ENCODE measurements around the gene TNFRSF12A.

The TNFRSF12A gene

DNA sequence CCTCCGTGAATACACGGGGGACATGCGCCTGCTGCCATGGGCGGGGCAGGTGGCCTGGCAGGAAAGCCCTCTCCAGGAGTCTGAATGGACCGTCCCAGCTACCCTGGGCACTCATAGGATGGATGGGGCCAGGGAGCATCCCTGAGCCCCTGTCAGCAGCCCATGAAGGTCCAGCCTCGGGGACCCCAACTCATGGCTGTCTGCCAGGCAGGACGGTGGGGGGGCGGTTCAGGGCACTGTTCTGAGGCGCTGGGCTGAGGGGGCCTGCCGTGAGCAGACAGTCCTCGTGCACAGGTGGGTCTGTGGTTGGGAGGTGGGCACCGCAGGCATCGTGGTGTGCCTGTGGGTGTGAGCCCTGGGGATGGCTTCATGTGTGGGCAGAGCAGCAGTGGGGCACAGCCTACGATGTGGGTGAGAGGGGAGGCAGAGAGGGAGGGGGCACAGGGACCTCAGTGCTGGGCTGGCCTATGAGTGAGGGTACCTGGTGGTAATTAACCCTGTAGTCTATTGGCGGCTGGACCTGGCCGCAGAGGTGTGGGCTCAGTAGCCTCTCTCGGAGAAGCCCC, 33.5 kb upstream of the TNFRSF12A start:
- no peak for DNase-seq

DNA sequence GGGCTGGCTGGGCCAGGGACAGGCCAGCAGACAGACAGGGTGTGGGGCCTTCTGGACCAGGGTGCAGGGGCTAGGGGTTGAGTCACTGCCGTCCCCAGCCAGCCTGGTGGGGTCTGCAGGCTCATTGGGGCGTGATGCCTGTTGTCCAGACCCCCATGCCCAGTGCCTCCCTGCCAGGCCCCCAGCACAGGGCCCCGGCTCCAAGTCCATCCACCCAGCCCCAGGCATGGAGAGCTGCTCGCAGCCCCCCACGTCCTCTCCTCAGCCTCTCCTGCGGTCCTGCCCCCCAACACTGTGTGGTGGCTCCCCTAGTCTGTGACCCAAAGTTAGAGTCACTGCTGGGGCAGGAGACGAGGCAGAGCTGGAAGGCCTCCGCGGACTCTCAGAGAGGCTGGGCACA, 32.9 kb upstream of the TNFRSF12A start:
- no peak for DNase-seq

DNA sequence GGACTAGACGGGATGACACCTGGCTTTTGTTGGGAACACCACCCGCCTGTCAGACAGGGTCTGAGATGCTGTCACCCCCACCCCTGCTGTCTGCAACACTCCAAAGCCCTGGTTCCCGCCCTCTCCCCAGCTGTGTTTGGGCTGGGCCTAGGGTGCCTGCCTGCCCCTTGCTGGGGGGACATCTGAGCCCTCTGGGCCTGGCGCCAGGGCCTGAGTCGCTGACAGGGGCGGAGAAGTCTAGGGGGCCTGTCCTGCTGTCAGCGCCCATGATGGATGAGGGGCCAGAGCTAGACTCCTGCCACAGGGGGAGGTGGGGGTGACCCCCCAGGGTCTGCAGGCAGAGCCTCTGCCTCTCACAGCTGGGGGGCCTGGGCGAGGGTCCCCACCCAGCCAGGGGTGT, 32.3 kb upstream of the TNFRSF12A start:
- peak; percentile 52 for DNase-seq

DNA sequence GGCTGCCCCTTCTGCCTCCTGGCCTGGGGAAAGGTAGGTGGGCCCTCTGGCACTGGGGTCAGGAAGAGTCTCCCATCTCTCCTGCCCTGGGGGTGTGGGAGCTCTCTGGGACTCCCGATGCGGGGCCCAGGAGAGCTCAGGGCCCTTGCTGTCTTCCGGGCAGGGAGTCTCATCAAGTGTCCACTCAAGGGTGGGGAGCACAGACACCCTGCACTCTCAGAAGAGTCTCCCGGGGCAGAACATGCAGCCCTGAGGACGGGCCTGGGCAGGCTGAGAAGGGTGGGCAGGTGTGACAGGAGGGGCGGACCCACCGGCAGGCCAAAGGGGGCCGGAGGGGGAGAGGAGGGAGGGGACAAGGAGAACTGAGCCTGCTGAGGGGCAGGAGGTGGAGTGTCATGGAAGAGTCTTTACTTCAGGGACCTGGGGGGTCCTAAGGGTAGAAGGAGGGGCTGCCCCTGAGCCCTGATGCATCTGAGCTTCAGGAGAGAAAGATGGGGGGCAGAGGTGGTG, 31.5 kb upstream of the TNFRSF12A start:
- no peak for DNase-seq

DNA sequence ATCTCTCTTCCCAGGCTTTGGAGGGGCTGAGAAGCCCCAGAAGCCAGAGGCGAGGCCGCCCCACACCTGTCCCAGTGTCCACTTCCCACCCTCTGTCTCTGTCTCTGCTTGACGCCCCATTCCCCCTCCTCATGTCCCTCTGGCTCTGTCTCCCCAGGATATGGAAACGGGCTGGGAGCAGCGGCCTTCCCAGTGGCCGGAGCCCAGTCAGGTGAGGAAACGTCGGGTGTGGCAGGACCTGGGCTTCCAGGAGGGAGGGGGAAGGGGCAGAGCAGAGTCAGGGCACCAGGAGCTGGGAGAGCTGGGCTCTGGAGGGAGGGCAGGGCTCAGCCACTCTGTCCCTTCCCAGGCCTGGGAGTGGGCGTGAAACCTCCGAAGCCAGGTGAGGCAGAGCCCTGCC, 29.3 kb upstream of the TNFRSF12A start:
- no peak for DNase-seq

DNA sequence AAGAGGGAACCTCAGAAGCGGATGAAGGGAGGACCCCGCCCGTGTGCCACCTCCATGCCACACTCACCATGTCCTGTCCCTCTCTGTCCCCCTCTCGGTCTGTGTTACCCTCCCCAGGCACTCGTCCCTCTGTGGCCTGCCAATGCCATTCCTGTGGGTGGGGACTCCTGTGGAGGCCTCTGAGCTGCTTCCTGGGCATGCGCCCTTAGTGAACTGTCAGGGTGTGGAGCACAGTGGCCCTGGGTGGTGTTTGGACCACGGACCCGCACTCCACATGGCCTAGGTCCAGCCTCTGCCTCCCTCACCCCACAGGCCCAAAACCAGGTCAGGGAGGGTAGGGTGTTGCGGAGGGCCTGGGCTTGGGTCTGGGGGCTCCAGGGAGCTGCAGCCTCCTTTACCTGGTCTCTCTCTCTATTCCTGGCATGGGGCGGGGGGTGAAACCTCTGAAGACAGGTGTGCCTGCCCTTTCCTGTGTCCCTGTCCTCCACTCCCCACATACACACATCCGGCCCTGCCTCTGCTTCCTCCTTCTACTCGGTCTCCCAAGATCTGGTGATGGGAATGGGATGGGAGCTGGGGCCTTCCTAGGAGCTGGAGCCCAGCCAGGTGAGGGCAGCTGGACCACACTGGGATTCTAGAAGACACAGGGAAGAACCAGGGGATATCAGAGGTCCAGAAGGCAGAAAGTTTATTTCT, 28.5 kb upstream of the TNFRSF12A start:
- no peak for DNase-seq

DNA sequence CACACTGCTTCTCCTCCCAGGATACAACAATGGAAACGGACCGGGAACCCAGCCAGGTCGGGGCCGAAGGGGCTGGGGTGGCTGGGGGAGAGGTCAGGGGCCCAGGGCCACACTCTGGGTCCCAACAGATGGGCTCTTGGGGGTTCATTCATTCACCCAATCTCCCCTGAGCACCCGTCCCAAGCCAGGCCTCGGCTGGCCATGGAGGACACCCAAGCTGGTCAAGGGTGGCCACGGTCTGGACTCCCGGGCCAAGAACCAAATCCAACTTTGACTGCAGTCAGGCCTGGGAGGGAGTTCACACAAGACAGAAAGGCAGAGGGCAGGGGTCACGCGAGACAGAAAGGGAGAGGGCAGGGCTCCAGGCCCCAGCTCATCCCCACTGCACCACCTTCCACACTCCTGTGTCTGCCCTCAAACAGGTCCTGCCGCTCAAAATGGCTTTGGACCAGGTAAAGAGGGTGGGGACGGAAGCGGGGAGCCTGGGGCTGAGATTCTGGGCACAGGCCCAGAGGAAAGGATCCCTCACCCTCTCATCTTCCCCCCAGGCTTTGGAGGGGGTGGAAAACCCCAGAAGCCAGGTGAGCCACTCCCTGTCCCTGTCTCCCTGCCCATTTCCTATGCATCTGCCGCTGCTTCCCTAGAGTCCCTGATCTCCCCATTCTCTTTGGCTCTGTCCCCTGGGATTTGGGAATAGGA, 27.6 kb upstream of the TNFRSF12A start:
- DNase-seq = no peak

DNA sequence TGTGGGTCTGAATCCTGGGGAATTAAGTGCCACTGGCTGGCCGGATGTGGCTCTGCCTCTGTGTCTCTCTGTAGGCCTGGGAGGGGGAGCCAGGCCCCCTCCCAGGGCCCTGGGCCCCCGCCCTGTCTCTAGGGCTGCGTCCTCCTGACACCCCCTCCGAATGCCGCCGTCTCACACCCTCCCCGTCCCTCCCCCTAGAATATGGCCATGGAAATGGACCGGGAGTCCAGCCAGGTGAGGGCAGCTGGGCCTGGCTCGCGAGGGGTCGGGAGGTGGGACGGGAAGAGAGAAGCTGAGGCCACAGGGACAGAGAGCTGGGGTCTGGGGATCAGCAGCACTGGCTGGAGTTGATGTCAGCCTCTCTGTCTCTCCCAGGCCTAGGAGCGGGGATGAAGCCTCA, 23.9 kb upstream of the TNFRSF12A start:
- no peak for DNase-seq

DNA sequence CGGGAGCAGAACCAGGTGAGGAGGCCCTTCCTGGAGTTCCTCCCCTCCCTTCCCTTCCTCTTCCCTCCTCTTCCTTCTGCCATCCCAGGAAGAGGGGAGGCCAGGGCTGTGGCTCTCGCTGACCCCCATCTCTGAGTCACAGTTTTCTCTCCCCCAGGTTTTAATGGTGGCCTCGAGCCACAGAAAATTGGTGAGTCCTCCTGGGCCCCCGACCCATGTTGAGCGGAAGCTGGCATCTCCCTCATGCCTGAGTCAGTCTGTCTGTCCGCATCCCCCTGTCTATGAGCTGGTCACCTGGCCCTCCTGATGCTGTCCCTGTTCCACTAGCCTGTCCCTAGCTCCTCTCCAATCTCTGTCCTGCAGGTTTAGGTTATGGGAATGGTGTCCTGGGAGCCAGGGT, 20.2 kb upstream of the TNFRSF12A start:
- DNase-seq = no peak

DNA sequence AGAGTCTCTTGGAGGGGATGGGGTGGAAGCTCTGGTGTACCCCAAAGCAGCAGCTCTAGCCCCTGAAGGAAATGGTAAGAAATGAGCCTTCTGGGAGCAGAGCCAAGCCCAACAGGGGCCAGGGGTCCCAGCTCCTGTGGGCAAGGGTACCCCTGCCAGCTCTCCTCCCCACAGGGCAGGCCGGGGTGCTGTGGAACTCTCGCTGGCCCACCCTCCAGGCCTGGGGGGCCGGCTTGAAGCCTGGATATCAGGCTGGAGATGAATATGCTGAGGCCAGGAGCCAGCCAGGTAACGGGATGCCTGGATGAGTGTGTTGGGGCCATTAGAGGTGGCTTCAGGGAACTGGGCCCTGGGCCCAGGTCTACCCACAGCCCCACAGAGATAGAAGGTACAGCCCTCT, 19.6 kb upstream of the TNFRSF12A start:
- no peak for DNase-seq

DNA sequence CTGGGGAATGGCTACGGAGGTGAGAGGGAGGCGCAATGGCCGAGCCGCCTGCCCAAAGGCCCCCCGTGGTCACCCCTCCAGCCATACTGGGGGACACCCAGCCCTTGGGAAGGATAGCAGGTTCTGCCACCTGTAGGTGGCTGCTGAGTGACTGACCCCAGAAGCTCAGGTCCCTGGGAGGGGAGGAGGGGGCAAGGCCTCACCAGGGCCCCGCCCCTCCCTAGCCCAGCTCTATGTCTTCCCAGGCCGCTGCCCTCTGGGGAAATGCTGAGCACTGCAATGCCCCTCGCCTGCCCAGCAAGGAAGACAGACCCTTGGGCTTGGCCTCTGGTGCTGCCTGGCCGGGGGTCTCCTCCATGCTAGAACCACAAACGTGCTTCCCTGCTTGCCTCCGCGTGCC, 18.9 kb upstream of the TNFRSF12A start:
- no peak for DNase-seq

DNA sequence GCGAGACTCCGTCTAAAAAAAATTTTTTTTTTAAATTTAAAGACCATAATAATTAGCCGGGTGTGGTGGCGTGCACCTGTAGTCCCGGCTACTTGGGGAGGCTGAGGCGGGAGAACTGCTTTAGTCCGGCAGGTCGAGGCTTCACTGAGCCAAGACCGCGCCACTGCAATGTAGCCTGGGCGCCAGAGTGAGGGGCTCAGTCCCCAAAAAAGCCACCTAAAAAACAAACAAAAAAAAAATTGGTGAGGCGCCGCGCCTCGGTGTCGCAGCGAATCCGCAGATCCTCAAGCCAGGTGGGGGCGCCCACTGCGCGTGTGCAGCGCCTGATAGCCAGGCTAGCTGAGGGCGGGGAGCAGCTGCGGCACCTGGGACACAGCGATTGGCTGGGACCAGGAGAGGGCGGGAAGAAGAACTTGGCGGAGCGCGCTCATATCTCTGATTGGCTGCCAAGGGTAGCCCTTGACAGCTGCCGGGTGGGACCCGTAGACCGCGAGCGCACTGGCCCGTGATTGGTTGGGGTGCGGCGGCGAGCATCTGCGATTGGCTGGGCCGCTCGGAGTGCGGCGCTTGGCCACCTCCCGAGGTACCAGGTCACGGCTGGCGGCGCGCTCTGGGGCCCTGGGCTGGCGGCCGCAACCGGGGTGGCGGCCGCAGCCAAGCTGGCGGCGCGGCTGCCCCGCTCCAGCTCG, 16.4 kb upstream of the TNFRSF12A start:
- DNase-seq = peak; percentile 98

DNA sequence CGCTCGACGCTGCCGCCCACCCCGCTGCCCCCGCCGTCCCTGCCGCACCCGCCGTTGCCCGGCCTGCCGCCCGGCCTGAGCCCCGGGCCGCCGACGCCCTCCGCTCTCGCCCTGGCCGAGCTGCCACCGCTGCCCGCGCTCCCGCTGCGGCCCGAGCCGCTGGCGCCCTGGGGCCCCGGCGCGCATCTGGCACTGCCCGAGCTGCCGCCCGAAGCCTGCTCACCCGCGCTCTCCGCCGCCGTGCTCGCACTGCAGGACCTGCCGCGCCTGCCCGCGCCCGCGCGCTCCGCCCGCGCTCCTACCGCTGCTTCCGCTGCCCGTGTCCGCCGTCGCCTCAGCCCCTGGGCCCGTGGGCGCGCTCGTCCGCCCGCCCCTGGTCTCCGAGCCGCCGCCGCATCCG, 15.8 kb upstream of the TNFRSF12A start:
- DNase-seq = no peak

DNA sequence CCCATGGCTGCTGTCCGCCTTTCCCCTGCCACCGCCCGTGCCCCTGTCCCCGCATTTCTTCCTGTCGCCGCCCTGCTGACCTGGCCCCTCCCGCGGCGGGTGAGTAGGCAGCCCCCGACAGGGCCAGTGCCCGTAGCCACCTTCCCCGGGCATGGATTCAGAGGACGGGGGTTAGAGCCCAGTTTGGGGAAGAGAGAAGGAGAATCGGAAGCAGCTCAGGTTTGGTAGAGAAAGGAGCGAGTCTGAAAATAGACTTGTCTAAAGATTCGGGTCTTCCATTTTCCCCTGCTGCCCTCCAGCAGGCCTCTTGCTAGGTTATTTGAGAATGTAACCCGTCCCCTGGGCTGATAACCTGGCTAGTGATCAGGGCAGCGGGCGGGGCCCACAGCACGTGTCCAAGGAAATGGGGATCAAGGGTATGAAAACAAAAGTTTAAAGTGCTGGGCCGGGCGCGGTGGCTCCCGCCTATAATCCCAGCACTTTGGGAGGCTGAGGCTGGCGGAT, 15.3 kb upstream of the TNFRSF12A start:
- no peak for DNase-seq

DNA sequence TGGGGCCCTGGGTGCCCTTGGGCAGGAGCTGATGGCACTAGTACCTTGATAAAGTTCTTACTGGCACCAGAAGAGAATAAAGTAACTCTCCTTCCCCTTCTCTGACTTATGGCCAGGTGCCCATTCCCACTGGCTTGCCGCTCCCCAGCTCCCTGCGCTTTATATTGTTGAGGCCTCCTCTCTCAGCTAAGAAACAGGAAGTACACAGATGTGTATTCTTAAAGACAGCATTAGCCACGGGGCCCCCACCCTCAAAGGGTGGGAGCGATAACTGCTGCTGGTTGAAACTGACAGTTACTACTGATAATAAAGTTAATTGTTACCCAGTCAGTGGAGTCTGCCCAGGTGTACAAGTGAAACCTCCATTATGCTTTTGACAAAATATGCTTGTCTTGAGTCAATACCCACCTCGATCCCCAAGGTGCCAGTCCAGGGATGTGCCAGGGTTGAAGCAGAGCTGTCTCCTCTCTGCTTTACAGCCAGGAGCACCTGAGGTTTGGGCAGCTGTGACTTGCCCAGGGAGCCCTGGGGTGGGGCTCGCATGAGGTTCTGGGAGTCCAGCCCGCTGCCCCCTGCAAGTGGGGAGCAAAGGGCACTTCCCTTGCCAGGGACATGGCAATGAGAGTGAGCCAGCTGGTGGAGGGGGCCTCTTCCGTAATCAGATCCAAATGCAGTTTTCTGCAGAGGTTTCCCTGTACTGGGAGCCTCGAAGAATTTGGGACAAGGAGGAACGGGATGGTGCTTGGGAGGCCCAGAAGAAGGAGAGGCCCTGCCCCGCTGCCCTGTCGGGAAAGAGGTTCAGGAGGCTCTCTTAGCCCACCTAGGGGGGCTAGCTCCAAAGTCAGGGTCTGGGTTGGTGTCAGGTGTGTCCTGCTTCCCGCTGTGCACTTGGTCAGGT, 12.9 kb upstream of the TNFRSF12A start:
- no peak for DNase-seq

DNA sequence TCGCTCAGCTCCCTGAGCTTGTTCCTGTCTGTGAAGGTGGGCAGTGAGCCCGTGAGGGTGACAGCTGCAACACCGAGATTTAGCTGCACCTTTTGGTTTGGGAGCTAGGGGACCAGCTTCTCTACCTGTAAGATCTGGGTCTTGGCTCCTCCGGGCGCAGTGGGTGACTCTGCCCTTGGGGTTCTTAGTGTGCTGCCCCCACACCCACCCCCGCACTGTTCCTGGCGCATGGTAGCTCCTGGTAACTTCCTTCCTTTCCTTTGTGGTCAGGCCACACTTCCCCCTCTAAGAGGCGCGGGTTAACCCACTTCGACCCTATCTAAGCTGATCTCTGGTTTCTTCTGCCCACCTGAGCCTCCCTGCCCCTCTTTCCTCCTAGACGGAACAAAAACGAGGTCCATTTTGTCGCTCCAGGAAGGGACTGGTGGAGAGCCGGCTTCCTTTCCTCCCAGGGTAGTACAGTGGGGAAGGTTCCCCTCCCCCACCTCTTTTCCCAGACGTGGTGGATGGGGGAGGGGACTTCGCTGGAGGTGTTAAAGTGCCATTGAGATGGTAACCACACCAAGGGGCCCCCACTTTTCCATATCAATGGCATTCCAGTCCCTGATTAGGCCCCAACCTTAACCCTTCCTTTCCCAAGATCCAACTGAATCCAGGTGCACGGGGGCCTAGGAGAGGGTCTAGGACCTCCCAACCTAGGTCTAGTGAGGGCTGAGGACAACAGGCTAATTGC, 12.0 kb upstream of the TNFRSF12A start:
- no peak for DNase-seq

DNA sequence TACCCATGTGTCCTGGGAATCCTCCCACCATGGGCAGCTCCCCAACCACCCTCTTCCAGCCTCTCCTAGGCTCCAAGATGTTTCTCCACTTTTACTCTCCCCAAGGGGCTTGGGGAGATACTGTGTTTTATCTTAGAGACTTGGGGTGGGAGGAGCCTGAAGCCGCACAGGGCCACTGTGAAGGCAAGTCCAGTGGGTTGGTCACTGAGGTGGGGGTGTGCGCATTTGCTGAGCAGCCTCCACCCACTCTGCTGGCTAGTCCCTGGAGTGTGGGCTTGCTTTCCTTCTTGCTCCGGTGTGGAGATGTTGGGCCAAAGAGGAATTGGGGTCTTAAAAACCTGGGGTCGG, 11.5 kb upstream of the TNFRSF12A start:
- DNase-seq = no peak

DNA sequence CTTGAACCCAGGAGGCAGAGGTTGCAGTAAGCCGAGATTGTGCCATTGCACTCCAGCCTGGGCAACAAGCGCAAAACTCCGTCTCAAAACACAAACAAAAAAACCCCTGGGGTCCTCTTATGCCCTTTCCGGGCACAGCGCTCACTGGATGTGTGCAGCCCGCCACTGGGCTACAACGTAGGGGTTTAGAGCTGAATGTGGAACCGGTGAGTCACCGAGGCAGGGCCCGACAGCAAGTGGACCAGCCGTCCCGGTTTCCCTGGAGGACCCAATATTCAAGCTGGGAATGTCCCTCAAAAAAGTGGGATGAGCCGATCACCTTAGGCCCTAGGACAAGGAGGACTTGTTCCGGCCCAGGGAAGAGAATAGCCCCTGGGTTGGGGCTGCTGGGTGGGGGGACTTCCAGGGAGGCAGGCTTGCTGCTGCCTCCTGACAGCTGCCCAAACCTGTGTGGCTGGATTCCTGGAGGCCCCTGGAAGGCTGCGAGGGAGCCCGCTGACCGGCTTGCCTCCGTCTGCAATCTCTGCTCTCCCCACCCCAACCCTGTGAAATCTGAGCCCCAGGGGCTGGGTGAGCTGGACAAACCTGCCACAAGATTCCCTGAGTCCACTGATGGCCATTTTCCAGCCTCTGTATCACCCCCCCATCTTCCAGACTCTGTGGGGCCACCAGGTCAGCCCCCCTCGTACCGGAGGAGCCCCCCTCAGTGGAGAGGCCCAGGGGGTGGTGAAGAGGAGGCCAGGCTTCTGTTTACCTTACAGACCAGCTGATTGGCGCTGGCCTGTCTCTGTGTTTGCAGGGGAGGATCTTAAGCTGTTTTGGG, 10.4 kb upstream of the TNFRSF12A start:
- DNase-seq = no peak

DNA sequence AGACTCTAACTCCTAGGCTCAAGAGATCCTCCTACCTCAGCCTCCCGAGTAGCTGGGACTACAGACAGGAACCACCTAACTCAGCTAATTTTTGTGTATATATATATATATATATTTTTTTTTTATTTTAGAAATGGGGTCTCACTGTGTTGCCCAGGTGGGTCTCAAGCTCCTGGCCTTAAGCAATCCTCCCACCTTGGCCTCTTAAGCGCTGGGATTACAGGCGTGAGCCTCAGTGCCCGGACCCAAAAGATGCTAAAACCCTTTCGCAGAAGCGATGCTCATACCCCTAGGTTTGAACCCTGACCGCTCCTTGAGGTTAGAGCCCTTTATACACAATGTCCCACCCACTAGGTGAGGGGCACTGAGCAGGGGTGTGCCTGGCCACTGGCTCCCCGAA, 9.7 kb upstream of the TNFRSF12A start:
- DNase-seq = no peak

DNA sequence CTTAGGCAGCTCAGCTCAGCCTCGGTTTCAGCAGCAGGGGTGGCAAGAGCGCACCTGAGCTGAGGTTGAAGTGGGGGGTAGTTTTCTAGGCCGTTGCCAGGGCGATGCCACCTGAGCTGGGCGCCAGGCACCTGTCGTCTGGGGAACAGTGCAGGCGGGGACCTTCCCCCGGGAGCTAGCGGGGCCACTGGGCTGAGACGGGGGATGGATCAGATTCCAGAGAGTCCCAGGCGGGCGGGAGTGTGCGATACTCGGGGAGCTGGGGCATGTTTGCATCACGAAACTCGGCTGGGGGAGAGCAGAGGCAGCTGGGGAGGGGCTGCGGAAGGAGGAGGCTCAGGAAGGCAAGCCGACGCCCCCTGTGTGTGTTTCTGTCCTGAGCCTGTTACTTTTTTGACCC, 7.9 kb upstream of the TNFRSF12A start:
- no peak for DNase-seq

Data from fibroblast of skin of abdomen (primary cell).